Chondrocyte (in vitro differentiated cells): ENCODE results near the gene CD200. TPM values are rescaled to one million over a fixed set of nuclear protein-coding genes. Genes with fewer than 3 reads are reported as not detected.

ENCODE experiments used
- DNase-seq: peaks from one replicate; pipeline ENCODE4 v3.0.0; 2021; ENCODE audit warnings: mixed read lengths, low spot score
- H3K27ac Mint-ChIP-seq: one replicate; pipeline ENCODE4 v1.8.0; 2021; ENCODE audit warnings: mild to moderate bottlenecking, moderate library complexity, mixed read lengths; ENCODE audit not compliant: unreplicated experiment
- H3K27me3 Mint-ChIP-seq: 2 replicates; pipeline ENCODE4 v1.8.0; 2021; ENCODE audit warnings: low read depth, mixed read lengths
- H3K36me3 Mint-ChIP-seq: 2 replicates; pipeline ENCODE4 v1.8.0; 2021; ENCODE audit warnings: low read depth, mixed read lengths
- H3K4me1 Mint-ChIP-seq: 2 replicates; pipeline ENCODE4 v1.8.0; 2021; ENCODE audit warnings: low read depth, mild to moderate bottlenecking, mixed read lengths
- H3K4me3 Mint-ChIP-seq: one replicate; pipeline ENCODE4 v1.8.0; 2021; ENCODE audit warnings: mild to moderate bottlenecking, moderate library complexity, mixed read lengths; ENCODE audit not compliant: unreplicated experiment
- H3K9me3 Mint-ChIP-seq: 2 replicates; pipeline ENCODE4 v1.8.0; 2021; ENCODE audit warnings: low read depth, mixed read lengths
- total RNA-seq: library from RNA; stranded (reverse); gene quantifications from 3 replicates; pipeline ENCODE4 v1.2.1, GENCODE V29; 2021
- TF ChIP-seq, protein P1 (sequence below): fragments of 200-600 bp; sonication (generic); IDR thresholded peaks from 2 replicates; pipeline ENCODE4 v1.5.0; 2021; ENCODE audit warnings: antibody characterized with exemption, mild to moderate bottlenecking, moderate library complexity

The CD200 gene
- total RNA-seq, 1 donor from 2014 or later, result 1.7 TPM

GRCh38 chr3:112379020-112379690 lies 46.2 kb downstream of the CD200 start:
- TF ChIP-seq, protein P1, sequence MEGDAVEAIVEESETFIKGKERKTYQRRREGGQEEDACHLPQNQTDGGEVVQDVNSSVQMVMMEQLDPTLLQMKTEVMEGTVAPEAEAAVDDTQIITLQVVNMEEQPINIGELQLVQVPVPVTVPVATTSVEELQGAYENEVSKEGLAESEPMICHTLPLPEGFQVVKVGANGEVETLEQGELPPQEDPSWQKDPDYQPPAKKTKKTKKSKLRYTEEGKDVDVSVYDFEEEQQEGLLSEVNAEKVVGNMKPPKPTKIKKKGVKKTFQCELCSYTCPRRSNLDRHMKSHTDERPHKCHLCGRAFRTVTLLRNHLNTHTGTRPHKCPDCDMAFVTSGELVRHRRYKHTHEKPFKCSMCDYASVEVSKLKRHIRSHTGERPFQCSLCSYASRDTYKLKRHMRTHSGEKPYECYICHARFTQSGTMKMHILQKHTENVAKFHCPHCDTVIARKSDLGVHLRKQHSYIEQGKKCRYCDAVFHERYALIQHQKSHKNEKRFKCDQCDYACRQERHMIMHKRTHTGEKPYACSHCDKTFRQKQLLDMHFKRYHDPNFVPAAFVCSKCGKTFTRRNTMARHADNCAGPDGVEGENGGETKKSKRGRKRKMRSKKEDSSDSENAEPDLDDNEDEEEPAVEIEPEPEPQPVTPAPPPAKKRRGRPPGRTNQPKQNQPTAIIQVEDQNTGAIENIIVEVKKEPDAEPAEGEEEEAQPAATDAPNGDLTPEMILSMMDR, result no peak
- no peaks in the 10 kb centered on the region for H3K36me3 Mint-ChIP-seq
- peak overlapping the region; percentile 68 for H3K27ac Mint-ChIP-seq
- H3K9me3 Mint-ChIP-seq, result no peaks in the 10 kb centered on the region
- peaks cover 26% of the 10 kb centered on the region for H3K4me1 Mint-ChIP-seq
- no peaks in the 10 kb centered on the region for H3K27me3 Mint-ChIP-seq
- DNase-seq, result no peak
- no peak overlapping the region for H3K4me3 Mint-ChIP-seq

- Mint-ChIP-seq H3K9me3 (no peaks in the 10 kb centered on the region), H3K27ac (no peak overlapping the region)
These were observed 49.0 kb downstream of the CD200 start for GRCh38 chr3:112381673-112382542.

GRCh38 chr3:112382543-112383160 lies 49.7 kb downstream of the CD200 start:
- Mint-ChIP-seq H3K36me3 (no peaks in the 10 kb centered on the region), H3K4me3 (no peak overlapping the region), H3K27me3 (no peaks in the 10 kb centered on the region), H3K9me3 (no peaks in the 10 kb centered on the region), H3K27ac (no peak overlapping the region), H3K4me1 (peaks cover 19% of the 10 kb centered on the region)
- DNase-seq, result no peak
- TF ChIP-seq, protein P1, result no peak

More at GRCh38 chr3:112381673-112382542, 49.0 kb downstream of the CD200 start:
- Mint-ChIP-seq H3K4me1 (peaks cover 26% of the 10 kb centered on the region), H3K4me3 (no peak overlapping the region), H3K36me3 (no peaks in the 10 kb centered on the region), H3K27me3 (no peaks in the 10 kb centered on the region)
- TF ChIP-seq, protein P1, result no peak
- DNase-seq, result no peak

GRCh38 chr3:112384769-112385168 lies 51.8 kb downstream of the CD200 start:
- H3K9me3 Mint-ChIP-seq, result no peaks in the 10 kb centered on the region
- no peak overlapping the region for H3K4me3 Mint-ChIP-seq
- no peaks in the 10 kb centered on the region for H3K27me3 Mint-ChIP-seq
- H3K4me1 Mint-ChIP-seq, result no peaks in the 10 kb centered on the region
- TF ChIP-seq, protein P1, result no peak
- H3K27ac Mint-ChIP-seq, result no peak overlapping the region
- no peak for DNase-seq
- H3K36me3 Mint-ChIP-seq, result no peaks in the 10 kb centered on the region

- no peak overlapping the region for H3K4me3 Mint-ChIP-seq
- H3K27me3 Mint-ChIP-seq, result no peaks in the 10 kb centered on the region
- peaks cover 5% of the 10 kb centered on the region for H3K9me3 Mint-ChIP-seq
- no peak overlapping the region for H3K27ac Mint-ChIP-seq
- no peak for DNase-seq
- no peaks in the 10 kb centered on the region for H3K36me3 Mint-ChIP-seq
- H3K4me1 Mint-ChIP-seq, result peaks cover 29% of the 10 kb centered on the region
- TF ChIP-seq, protein P1, result no peak
These were observed 56.0 kb downstream of the CD200 start for GRCh38 chr3:112388972-112389371.
